GM12891 (cell line): ENCODE data around the gene FAM135A.

Experiments
- POLR2A ChIP-seq: IDR thresholded peaks from 2 replicates; pipeline ENCODE4 v1.6.1; 2011; ENCODE audit warnings: low read depth, low read length, control low read depth
- POLR2AphosphoS5 ChIP-seq: IDR thresholded peaks from 2 replicates; pipeline ENCODE4 v1.6.1; 2011; ENCODE audit warnings: low read depth, low read length, control low read depth

GRCh38 chr6:70563530-70563929 is 150.2 kb downstream of the FAM135A start:
- TF ChIP-seq POLR2A (no peak), POLR2AphosphoS5 (no peak)
